HG02763 (cell line): ENCODE data around the gene PRPH.
"Not testable (repeated sequence)": the region's sequence is repeated elsewhere in the genome, so short reads cannot be mapped to it uniquely, and the experiment has no call there.

ENCODE experiments used
- ATAC-seq: cut with Tn5 transposase; IDR thresholded peaks from one replicate; pipeline ENCODE4 v1.9.1; 2021; ENCODE audit warnings: mild to moderate bottlenecking, moderate library complexity; ENCODE audit not compliant: unreplicated experiment

PRPH gene

GRCh38 chr12:49276304-49277290, 18.4 kb upstream of the PRPH start:
- ATAC-seq: no peak

GRCh38 chr12:49277466-49277865, 17.5 kb upstream of the PRPH start:
- no peak for ATAC-seq

DNA sequence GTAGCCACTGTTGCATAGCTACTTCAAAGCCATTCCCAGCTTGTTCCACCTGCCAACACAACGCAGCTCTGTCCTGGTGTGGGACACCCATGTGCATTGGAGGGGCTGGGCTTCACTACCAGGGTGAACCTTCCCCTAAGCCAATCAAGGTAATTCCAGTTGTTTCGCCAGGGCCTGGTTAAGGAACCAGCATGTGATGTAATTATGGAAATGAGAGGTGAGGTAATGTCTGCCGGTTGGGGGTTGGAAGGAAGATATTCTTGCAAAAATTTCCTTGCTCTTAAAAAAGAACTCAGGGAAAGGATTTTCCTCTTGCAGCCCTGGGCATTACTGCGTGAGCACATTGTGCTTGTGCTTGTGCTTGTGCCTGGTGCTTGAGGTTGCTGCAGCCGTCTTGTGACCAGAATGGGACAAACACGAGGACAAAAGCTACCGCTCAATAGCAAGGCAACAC, 15.2 kb upstream of the PRPH start:
- no peak for ATAC-seq

DNA sequence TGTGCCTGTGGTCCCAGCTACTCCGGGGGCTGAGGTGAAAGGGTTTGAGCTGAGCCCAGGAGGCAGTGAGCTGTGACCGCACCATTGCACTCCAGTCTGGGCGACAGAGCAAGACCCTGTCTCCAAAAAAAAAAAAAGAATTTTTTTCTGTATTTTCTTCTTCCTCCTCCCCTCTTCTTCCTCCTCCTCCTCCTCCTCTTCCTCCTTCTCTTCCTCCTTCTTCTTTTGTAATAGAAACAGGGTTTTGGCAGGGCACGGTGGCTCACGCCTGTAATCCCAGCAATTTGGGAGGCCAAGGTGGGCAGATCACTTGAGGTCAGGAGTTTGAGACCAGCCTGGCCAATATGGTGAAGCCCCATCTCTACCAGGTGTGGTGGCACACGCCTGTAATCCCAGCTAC, 14.4 kb upstream of the PRPH start:
- not testable (repeated sequence) for ATAC-seq

DNA sequence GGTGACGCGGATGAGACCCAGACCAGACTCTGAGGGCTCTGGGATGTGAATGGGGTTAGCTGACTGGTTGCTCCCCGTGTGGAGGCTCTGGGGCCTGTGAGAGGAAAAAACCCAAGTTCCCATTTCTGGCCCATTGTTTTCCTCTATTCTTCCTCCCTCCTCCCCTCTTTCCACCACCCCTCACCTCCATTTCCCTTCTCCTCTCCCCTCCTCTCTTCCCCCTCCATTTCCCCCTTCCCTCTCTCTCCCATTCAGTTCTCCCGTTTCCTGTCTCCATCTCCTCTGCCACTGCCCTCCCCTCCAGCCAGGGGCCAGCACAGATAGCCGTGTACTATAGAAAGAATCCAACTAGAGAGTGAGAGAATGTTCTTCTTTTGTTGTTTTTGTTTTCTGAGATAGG, 12.6 kb upstream of the PRPH start:
- ATAC-seq: no peak

- ATAC-seq: not testable (repeated sequence)
Measured at GRCh38 chr12:49282740-49283375, 12.1 kb upstream of the PRPH start.

DNA sequence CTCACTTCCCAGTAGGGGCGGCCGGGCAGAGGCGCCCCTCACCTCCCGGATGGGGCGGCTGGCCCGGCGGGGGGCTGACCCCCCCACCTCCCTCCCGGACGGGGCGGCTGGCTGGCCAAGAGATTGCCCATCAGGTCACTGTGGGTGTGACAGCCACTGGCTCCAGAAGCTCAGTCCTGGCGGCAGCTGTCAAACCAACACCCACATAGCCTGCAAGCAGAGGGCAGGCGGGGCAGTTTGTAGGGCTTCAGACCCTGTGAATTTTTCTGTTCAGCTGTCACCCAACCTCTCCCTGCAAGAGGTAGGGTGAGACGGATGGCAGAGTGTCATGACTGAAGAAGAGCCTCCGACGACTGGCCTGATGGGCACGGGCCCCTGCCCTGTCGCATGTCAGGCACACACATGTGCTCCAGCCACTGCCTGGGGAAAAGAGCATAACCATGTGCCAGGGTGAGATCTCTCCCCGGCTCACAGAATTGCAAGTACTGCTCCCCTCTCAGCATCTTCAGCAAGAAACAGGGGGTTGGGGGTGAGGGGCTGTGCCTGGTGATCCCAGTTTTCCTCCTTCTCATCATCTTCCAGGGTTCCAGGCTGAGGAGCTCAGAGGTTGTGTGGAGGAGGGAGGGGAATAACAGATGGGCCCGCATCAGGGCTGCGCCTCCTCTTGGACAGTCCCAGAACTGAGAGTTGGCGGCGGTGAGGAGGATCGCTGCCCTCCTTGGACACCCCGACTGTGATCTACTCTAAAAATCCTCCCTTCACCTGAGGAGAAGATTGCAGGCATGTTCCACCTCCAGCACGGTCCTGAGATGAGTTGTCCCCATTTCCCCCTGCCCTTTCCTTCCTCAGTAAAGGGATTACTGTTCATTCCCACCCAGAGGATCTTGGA, 11.2 kb upstream of the PRPH start:
- ATAC-seq: no peak

DNA sequence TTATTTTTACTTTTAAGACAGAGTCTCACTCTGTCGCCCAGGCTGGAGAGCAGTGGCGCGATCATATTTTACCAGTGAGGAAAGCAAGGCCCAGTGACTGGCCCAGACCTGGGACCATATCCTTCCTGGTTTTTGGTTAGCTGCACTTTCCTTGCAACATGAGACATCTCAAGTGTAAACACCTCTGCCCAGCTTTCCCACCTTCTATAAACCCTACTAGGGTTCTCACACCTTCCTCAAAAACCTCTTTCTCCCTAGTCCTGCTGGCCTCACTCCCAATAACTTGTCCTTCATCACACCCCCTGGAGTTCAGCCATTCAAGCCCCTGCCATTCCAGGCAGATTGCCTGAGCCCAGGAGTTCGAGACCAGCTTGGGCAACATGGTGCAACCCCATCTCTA, 10.3 kb upstream of the PRPH start:
- no peak for ATAC-seq

DNA sequence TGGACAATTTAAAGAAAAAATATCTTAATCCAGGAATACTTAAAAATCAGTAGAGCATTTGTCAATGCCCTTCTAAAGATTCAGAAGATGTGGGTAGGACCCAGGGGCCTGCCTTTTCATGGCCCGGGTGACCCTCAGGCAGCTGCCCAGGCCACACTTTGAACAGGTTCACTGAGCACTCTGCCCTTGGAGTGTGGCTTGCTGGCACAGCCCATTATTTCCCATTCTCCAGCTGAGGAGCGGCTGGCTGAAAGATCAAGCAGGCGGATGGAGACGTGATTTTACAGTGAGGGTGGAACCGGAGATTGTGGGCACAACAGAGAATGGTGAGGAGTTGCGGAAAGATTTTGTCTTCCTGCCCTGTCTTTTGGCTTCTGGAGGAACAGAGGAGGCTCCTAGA, 7.1 kb upstream of the PRPH start:
- no peak for ATAC-seq

- ATAC-seq: no peak
Measured at GRCh38 chr12:49288412-49288853, 6.5 kb upstream of the PRPH start.

DNA sequence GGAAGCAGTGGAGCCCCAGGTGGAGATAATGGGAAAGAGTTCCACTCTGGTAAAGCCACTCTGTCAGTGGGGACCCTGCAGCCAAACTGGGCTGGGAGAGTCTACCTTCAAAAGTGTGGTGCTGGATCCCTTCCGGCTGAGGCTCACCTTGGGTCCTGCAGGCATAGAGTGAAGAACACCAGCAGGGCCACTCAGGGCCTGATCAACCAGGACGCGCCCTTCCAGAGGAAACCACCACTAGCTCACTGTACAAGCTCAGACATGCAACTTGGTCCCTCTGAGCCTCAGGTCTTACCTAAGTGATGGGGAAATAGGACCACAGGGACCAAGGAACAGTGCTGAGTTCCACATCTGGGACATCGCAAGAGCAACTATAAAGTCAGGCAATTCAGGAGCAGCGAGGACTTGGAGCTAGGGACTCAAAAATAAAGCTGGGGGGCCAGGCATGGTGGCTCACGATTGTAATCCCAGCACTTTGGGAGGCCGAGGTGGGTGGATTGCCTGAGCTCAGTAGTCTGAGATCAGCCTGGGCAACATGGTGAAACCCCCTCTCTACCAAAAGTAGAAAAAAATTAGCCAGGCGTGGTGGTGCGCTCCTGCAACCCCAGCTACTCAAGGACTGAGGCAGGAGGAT, 5.9 kb upstream of the PRPH start:
- no peak for ATAC-seq

DNA sequence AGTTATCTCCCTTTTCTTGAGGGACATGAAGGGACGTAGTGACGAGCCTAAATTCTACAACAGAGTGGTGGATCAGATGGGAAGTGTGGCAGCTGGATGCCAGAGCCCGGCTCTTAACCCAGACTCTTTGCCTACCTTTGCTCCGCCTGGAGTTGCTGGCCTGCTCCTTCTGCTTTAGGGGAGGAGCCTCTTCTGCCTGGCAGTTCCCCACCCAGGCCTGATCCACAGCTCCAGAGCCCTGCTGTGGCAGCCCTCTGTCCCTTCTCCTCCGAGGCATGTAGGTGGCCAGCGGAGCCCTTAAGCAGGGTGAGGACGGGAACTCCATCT, 2.3 kb upstream of the PRPH start:
- no peak for ATAC-seq

- no peak for ATAC-seq
Measured at GRCh38 chr12:49293056-49293956, 1.6 kb upstream of the PRPH start.

DNA sequence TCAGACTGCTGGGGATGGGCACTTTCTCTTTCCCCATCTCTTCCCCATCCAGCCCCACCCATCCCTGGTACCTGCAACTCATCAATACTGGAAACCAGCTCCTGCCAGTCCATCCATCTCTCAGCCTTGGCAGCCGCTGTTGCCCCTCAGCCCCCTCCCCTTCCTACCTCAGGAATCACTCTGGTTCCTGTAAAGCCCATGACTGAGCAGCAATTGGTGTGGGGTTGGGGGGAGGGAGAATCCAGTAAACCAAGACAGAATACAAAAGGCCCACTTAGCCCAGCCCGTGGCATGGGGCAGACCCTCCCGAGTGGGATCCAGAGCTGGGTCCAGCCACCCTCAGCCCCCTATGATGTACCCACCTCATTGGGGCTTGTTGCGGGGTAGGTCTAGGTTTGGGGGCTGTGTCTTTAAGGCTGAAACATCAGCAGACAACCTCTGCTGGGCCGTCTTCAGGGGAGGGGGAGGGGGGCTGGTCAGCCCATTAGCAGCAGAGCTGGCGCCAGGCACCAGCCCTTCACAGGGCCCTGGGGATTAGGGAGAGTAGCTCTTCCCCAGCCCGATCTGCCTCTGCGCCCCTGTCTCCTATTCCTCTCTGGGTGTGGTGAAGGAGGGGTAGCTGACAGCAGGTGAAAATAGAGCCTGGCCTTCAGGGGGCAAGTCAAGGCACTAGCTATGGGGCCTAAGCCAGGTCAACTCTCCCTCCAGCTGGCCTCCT, 702 bp upstream of the PRPH start:
- ATAC-seq: no peak

GRCh38 chr12:49294804-49295081, 204 bp upstream of the PRPH start:
- no peak for ATAC-seq

- no peak for ATAC-seq
Measured at GRCh38 chr12:49296034-49296835, 1.3 kb downstream of the PRPH start.

GRCh38 chr12:49296836-49297694, 2.1 kb downstream of the PRPH start:
- no peak for ATAC-seq

- no peak for ATAC-seq
Measured at GRCh38 chr12:49297695-49298060, 2.7 kb downstream of the PRPH start.
